ENCODE measurements around the gene JMJD1C. TPM values are rescaled to one million over a fixed set of nuclear protein-coding genes. Genes with fewer than 3 reads are reported as not detected.

The JMJD1C gene
- total and polyA plus RNA-seq, 10 of the 15 experiments (the other 5 are each of a cell fraction or from before 2014, with no cell fraction given), result 31.2 to 83.3 (median 49.5) TPM

DNA sequence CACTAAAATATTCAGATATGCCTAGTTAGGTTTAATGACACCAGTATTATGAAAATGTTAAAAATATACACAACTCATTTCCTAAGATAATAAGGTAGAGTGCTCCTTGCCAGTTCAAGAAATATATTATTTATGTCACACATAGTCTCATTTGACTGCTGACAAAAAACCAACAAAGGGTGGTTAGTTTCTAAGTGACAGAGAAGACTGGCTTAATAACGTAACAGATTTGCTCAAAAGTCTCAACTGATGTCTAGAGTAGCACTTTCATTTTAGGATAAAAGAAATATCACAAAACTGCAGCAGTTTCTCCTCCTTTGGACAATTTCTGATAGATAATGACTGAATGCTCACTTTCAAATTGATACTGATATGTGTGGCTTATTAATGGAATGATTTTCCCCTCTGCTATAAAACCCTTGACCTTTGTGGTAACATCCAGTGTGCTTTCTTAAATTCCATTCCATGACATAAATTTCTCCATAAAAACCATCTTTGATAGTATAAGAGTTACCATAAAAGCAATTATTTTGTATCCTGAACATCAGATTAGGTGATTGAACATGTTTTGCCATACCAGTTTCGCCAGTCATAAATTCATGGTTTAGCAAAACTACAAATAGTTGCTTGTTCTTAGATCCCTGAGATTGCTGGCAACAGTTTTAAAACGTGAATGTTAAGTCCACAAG, 238.4 kb downstream of the JMJD1C start (continued):
- TF ChIP-seq NFIC (IDR thresholded peaks at IDR 0.05; ENCODE audit: low read depth, low read length) (peak; percentile 49; the same call in 1 of the 2 replicates), FOXK2 (IDR thresholded peaks at IDR 0.05) (no peak), NR2F1 (conservative IDR thresholded peaks at IDR 0.05) (0 out of 2 replicates have a peak, but pooled peaks have one; percentile 42), NFYA (IDR thresholded peaks at IDR 0.05; ENCODE audit: borderline replicate concordance, low read depth, low read length) (no peak)
- TF ChIP-seq, protein P1, sequence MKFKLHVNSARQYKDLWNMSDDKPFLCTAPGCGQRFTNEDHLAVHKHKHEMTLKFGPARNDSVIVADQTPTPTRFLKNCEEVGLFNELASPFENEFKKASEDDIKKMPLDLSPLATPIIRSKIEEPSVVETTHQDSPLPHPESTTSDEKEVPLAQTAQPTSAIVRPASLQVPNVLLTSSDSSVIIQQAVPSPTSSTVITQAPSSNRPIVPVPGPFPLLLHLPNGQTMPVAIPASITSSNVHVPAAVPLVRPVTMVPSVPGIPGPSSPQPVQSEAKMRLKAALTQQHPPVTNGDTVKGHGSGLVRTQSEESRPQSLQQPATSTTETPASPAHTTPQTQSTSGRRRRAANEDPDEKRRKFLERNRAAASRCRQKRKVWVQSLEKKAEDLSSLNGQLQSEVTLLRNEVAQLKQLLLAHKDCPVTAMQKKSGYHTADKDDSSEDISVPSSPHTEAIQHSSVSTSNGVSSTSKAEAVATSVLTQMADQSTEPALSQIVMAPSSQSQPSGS (IDR thresholded peaks at IDR 0.05; ENCODE audit: low read length), result peak; percentile 18; the same call in 1 of the 2 replicates

DNA sequence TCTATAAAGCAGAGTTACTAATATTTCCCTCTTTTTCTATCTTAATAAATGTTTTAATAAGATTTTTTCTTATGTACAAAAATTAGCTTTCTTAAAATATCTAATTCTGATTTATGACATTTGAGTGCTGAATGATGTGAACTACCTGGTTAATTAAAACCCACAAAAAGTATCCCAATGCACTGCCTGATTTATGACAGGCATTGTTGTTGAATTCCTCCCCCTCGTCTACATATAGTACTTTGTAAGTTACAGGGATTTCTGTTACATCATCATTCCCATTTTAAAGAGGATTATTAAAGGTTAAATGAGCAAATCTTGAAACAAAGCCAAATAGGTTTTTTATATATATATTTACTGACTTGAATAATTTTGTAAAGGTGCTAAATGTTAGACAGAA, 241.5 kb downstream of the JMJD1C start:
- no peak for FAIRE-seq
- Histone ChIP-seq H3K36me3 (ENCODE audit: control insufficient read depth in 2 of 2, insufficient read depth in 2 of 2, low read length in 1 of 2) (peaks cover 0 to 4% of the 10 kb centered on the region in 2 experiments; a peak in 1 of 4 replicates), H3K9me3 (replicated peaks; ENCODE audit: control insufficient read depth, insufficient read depth, low read length) (peaks cover 2% of the 10 kb centered on the region; the same call in 2 of the 3 replicates), H3K27me3 (replicated peaks in 1 of 2; ENCODE audit: control insufficient read depth in 2 of 2, insufficient read depth in 2 of 2, low read length in 1 of 2) (no peaks in the 10 kb centered on the region), H3K27ac (ENCODE audit: control insufficient read depth, insufficient read depth) (no peak overlapping the region), H3K79me2 (ENCODE audit: control insufficient read depth, insufficient read depth, low read length) (peaks cover 74% of the 10 kb centered on the region), H2AFZ (ENCODE audit: control insufficient read depth, low read depth, low read length) (no peak overlapping the region), H3K4me2 (ENCODE audit: control insufficient read depth, insufficient read depth) (no peak overlapping the region), H4K20me1 (ENCODE audit: control insufficient read depth, insufficient read depth) (no peaks in the 10 kb centered on the region), H3K4me1 (ENCODE audit: control insufficient read depth, insufficient read depth, low read length) (peaks cover 27% of the 10 kb centered on the region), H3K4me3 (no peak overlapping the region), H3K9ac (ENCODE audit: control insufficient read depth, insufficient read depth, low read length) (no peak overlapping the region)
- DNase-seq (ENCODE audit: low read depth, low spot score), result no peak
- intact Hi-C loops (cut with micrococcal nuclease; ENCODE audit: unreplicated experiment) (no loop called here), in situ Hi-C loops (cut with MboI) (no loop called here)
- ChIA-PET POLR2A (interaction anchor here (0.9 to 2.2 kb wide), 6 partner anchors 12 to 243 kb away, joined by 3 to 12 read pairs (median 4); no protein-coding TSS in a partner anchor), RAD21 (ENCODE audit: unreplicated experiment) (interaction anchor here (0.6 to 3.2 kb wide), 5 partner anchors 12 to 494 kb away, joined by 3 to 17 read pairs (median 4); no protein-coding TSS in a partner anchor), CTCF (interaction anchor here (1.0 to 1.9 kb wide), 5 partner anchors 8 to 44 kb away, joined by 3 to 17 read pairs (median 6); no protein-coding TSS in a partner anchor), SMC1A (ENCODE audit: uncharacterized antibody, unreplicated experiment) (interaction anchor here (0.8 to 3.8 kb wide), 11 partner anchors 11 to 496 kb away, joined by 3 to 20 read pairs (median 5); no protein-coding TSS in a partner anchor)
- WGBS (ENCODE audit: insufficient coverage, insufficient replicate concordance, low lambda C conversion rate, missing lambda C conversion rate), result 97% methylated on average over 1 of the region's 1 CpG
- ATAC-seq, result no peak
- no TSS peak for BruUV-seq (replicated peaks)
- TF ChIP-seq SPI1 (IDR thresholded peaks at IDR 0.05; ENCODE audit: borderline replicate concordance, insufficient read depth, low read depth, low read length), result no peak
- TF ChIP-seq ETV6 (conservative IDR thresholded peaks at IDR 0.05 in 1 of 2, IDR thresholded peaks at IDR 0.05 in 1 of 2; ENCODE audit: borderline replicate concordance in 1 of 2, low read depth in 1 of 2), result no peak
- no peak for TF ChIP-seq ZSCAN29 (IDR thresholded peaks at IDR 0.05)
- TF ChIP-seq BHLHE40 (IDR thresholded peaks at IDR 0.05; ENCODE audit: borderline replicate concordance in 1 of 2, low read depth in 2 of 2, low read length in 1 of 2), result no peak
- TF ChIP-seq MEF2A (IDR thresholded peaks at IDR 0.05; ENCODE audit: insufficient read depth, low read depth, low read length), result no peak
- TF ChIP-seq, protein P2, sequence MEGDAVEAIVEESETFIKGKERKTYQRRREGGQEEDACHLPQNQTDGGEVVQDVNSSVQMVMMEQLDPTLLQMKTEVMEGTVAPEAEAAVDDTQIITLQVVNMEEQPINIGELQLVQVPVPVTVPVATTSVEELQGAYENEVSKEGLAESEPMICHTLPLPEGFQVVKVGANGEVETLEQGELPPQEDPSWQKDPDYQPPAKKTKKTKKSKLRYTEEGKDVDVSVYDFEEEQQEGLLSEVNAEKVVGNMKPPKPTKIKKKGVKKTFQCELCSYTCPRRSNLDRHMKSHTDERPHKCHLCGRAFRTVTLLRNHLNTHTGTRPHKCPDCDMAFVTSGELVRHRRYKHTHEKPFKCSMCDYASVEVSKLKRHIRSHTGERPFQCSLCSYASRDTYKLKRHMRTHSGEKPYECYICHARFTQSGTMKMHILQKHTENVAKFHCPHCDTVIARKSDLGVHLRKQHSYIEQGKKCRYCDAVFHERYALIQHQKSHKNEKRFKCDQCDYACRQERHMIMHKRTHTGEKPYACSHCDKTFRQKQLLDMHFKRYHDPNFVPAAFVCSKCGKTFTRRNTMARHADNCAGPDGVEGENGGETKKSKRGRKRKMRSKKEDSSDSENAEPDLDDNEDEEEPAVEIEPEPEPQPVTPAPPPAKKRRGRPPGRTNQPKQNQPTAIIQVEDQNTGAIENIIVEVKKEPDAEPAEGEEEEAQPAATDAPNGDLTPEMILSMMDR (IDR thresholded peaks at IDR 0.05 in 2 of 3, conservative IDR thresholded peaks at IDR 0.05 in 1 of 3; ENCODE audit: control insufficient read depth in 2 of 3, extremely low read depth in 1 of 3, insufficient read depth in 1 of 3, low read depth in 3 of 3, low read length in 3 of 3), result no peak
- no peak for TF ChIP-seq SMAD1 (IDR thresholded peaks at IDR 0.05; ENCODE audit: low read depth, partially characterized antibody)

All from GM12878 (cell line).